DOHH2 (cell line): ENCODE data around the gene PLPP6.
"Not testable (repeated sequence)": the region's sequence is repeated elsewhere in the genome, so short reads cannot be mapped to it uniquely, and the experiment has no call there.

Source experiments
- H3F3A ChIP-seq: fragments of 200-600 bp; sonication (generic), shearing (Covaris generic); 2 replicates; pipeline ENCODE4 v1.6.0; 2016; ENCODE audit warnings: antibody characterized with exemption, mild to moderate bottlenecking; ENCODE audit not compliant: control insufficient read depth, insufficient read depth
- H3K27ac ChIP-seq: fragments of 200-600 bp; sonication (generic); 2 replicates; pipeline ENCODE4 v1.5.1; 2014; ENCODE audit warnings: low read depth, mild to moderate bottlenecking, low read length, moderate library complexity
- H3K27me3 ChIP-seq: fragments of 200-600 bp; sonication (generic); 2 replicates; pipeline ENCODE4 v1.6.1; 2014; ENCODE audit warnings: mild to moderate bottlenecking, low read length, mixed read lengths; ENCODE audit not compliant: control insufficient read depth
- H3K36me3 ChIP-seq: fragments of 200-600 bp; sonication (generic); 2 replicates; pipeline ENCODE4 v1.6.1; 2014; ENCODE audit warnings: mild to moderate bottlenecking, low read length, moderate library complexity, mixed read lengths; ENCODE audit not compliant: control insufficient read depth
- H3K4me1 ChIP-seq: fragments of 200-600 bp; sonication (generic); 2 replicates; pipeline ENCODE4 v1.6.1; 2014; ENCODE audit warnings: mild to moderate bottlenecking, low read length, mixed read lengths; ENCODE audit not compliant: control insufficient read depth
- H3K4me2 ChIP-seq: fragments of 200-600 bp; sonication (generic); 2 replicates; pipeline ENCODE4 v1.6.0; 2014; ENCODE audit warnings: mild to moderate bottlenecking, low read length, moderate library complexity
- H3K4me3 ChIP-seq: fragments of 200-600 bp; sonication (generic); 2 replicates; pipeline ENCODE4 v1.5.1; 2014; ENCODE audit warnings: mild to moderate bottlenecking, low read length, mixed read lengths
- H3K79me2 ChIP-seq: fragments of 200-600 bp; sonication (generic); 2 replicates; pipeline ENCODE4 v1.6.1; 2014; ENCODE audit warnings: mild to moderate bottlenecking, low read length, mixed read lengths; ENCODE audit not compliant: control insufficient read depth
- H3K9me2 ChIP-seq: fragments of 200-600 bp; sonication (generic); replicated peaks from 2 replicates; pipeline ENCODE4 v1.6.1; 2014; ENCODE audit warnings: mild to moderate bottlenecking, low read length, mixed read lengths; ENCODE audit not compliant: control insufficient read depth
- H3K9me3 ChIP-seq: fragments of 200-600 bp; sonication (generic); 2 replicates; pipeline ENCODE4 v1.6.1; 2014; ENCODE audit warnings: antibody characterized with exemption, low read length, mixed read lengths; ENCODE audit not compliant: control insufficient read depth, insufficient read depth
- H4K20me1 ChIP-seq: fragments of 200-600 bp; sonication (generic); 2 replicates; pipeline ENCODE4 v1.6.0; 2014; ENCODE audit warnings: low read depth, mild to moderate bottlenecking, antibody characterized with exemption, low read length, moderate library complexity; ENCODE audit not compliant: control insufficient read depth, insufficient read depth
- EZH2phosphoT487 ChIP-seq: fragments of 200-600 bp; sonication (generic); IDR thresholded peaks from 2 replicates; pipeline ENCODE4 v1.6.1; 2017; ENCODE audit warnings: borderline replicate concordance, mild to moderate bottlenecking, antibody characterized with exemption, low read length, moderate library complexity, mixed read lengths
- TF ChIP-seq, protein P1 (sequence below): fragments of 200-600 bp; sonication (generic); IDR thresholded peaks from one replicate; pipeline ENCODE4 v1.5.1; 2014; ENCODE audit warnings: antibody characterized with exemption, mild to moderate bottlenecking, low read depth, low read length; ENCODE audit not compliant: poor library complexity, severe bottlenecking

Gene PLPP6

DNA sequence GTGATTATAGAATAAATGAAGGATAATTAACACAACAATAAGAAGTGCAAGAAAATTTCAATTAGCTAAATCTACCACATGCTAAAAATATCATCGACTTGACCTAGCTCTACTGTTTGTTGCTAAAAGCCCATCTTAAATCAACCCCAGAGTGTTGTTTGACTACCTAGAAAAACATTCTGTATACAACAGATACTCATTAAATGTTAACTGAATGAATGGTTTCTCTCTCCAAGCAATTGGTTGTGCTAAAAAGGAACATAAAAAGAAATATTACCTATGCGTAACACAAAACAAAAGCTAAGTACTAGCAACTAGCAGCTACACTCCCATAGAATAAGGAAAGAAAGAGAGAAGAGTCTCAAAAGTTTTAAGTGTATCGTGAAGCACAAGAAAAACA is 5.5 kb upstream of the PLPP6 start:
- Histone ChIP-seq H3K79me2 (no peaks in the 10 kb centered on the region), H3K27ac (no peak overlapping the region), H3K4me1 (peaks cover 2% of the 10 kb centered on the region), H3F3A (no peaks in the 10 kb centered on the region), H3K9me3 (no peaks in the 10 kb centered on the region), H3K4me2 (no peak overlapping the region), H3K4me3 (no peak overlapping the region), H4K20me1 (no peaks in the 10 kb centered on the region), H3K9me2 (no peaks in the 10 kb centered on the region), H3K27me3 (no peaks in the 10 kb centered on the region), H3K36me3 (no peaks in the 10 kb centered on the region)
- TF ChIP-seq, protein P1, sequence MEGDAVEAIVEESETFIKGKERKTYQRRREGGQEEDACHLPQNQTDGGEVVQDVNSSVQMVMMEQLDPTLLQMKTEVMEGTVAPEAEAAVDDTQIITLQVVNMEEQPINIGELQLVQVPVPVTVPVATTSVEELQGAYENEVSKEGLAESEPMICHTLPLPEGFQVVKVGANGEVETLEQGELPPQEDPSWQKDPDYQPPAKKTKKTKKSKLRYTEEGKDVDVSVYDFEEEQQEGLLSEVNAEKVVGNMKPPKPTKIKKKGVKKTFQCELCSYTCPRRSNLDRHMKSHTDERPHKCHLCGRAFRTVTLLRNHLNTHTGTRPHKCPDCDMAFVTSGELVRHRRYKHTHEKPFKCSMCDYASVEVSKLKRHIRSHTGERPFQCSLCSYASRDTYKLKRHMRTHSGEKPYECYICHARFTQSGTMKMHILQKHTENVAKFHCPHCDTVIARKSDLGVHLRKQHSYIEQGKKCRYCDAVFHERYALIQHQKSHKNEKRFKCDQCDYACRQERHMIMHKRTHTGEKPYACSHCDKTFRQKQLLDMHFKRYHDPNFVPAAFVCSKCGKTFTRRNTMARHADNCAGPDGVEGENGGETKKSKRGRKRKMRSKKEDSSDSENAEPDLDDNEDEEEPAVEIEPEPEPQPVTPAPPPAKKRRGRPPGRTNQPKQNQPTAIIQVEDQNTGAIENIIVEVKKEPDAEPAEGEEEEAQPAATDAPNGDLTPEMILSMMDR = no peak
- TF ChIP-seq EZH2phosphoT487 = no peak

DNA sequence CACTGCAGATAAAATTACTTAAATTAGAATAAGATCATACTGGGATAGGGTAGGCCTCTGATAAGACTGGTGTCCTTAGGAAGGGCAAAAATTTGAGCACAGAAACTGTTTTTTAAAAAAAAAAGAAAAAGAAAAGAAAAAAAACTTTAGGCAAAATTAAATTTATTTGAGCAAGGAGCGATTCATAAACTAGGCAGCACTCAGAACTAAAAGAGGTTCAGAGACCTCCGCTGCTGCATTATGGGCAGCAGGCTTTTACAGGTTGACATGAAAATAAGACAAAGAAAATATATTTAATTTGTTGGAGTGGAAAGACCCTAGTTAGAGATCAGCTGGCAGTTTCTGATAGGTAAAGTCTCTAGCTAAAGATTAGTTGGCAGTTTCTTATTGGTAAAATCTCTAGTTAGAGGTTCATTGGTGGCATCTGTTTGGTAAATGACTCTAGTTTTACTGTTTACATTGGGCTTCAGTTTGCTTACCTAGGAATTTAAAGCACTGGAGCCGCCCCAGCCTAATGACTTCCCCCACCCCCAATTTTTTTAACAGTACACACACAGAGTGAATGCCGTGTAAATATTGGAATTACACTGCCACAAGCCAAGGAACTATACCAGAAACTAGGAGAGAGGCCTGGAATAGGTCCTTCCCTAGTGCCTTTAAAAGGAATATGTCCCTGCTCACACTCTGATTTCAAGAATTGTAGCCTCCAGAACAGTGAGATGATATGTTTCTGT is 4.5 kb upstream of the PLPP6 start:
- H3K4me2 ChIP-seq = no peak overlapping the region
- H3K36me3 ChIP-seq = no peaks in the 10 kb centered on the region
- H3K4me3 ChIP-seq = no peak overlapping the region
- no peaks in the 10 kb centered on the region for H4K20me1 ChIP-seq
- peaks cover 3% of the 10 kb centered on the region for H3K79me2 ChIP-seq
- no peaks in the 10 kb centered on the region for H3K9me3 ChIP-seq
- H3K27me3 ChIP-seq = no peaks in the 10 kb centered on the region
- H3K4me1 ChIP-seq = peaks cover 6% of the 10 kb centered on the region
- H3F3A ChIP-seq = no peaks in the 10 kb centered on the region
- no peak overlapping the region for H3K27ac ChIP-seq
- H3K9me2 ChIP-seq = no peaks in the 10 kb centered on the region
- TF ChIP-seq EZH2phosphoT487 = no peak
- TF ChIP-seq, protein P1 = no peak

DNA sequence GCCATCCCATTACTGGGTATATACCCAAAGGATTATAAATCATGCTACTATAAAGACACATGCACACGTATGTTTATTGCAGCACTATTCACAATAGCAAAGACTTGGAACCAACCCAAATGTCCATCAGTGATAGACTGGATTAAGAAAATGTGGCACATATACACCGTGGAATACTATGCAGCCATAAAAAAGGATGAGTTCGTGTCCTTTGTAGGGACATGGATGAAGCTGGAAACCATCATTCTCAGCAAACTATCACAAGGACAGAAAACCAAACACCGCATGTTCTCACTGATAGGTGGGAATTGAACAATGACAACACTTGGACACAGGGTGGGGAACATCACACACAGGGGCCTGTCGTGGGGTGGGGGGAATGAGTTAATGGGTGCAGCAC is 1.4 kb upstream of the PLPP6 start:
- peaks cover 36% of the 10 kb centered on the region for H3K4me1 ChIP-seq
- H3K4me2 ChIP-seq, H3K27me3 ChIP-seq, H3K27ac ChIP-seq, H3K9me3 ChIP-seq, H3K4me3 ChIP-seq, H3F3A ChIP-seq, H4K20me1 ChIP-seq, H3K9me2 ChIP-seq, H3K36me3 ChIP-seq: not testable (repeated sequence)
- H3K79me2 ChIP-seq = peaks cover 17% of the 10 kb centered on the region

DNA sequence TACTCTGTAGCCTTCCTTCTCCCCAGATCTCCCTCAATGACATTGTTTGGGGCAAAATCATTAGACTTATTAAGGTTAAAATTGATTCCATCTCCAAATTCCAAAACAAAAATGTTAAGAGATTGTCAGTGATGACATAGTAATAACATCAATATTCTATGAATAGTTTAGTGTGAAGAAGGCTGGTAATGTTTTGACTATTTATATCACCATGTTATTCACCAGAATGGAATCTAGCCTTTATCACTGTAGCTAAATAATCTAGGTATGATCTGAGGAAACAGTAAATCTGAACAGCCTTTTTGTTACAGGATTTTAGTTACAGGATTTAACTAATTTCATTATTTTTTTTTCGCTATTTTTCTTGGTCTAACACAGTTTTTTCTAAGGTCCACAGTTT is 929 bp upstream of the PLPP6 start:
- H3K36me3 ChIP-seq = no peaks in the 10 kb centered on the region
- TF ChIP-seq, protein P1 = no peak
- TF ChIP-seq EZH2phosphoT487 = no peak
- H4K20me1 ChIP-seq = no peaks in the 10 kb centered on the region
- H3K9me3 ChIP-seq = no peaks in the 10 kb centered on the region
- H3K4me3 ChIP-seq = no peak overlapping the region
- peaks cover 41% of the 10 kb centered on the region for H3K4me1 ChIP-seq
- no peaks in the 10 kb centered on the region for H3K27me3 ChIP-seq
- H3K27ac ChIP-seq = no peak overlapping the region
- no peak overlapping the region for H3K4me2 ChIP-seq
- peaks cover 17% of the 10 kb centered on the region for H3K79me2 ChIP-seq
- no peaks in the 10 kb centered on the region for H3K9me2 ChIP-seq
- peaks cover 8% of the 10 kb centered on the region; the same call in 1 of the 2 replicates for H3F3A ChIP-seq
